Mesendoderm (in vitro differentiated cells): Measurements from ENCODE around the gene LRP2.

Experiments used
- DNase-seq: peaks from one replicate; pipeline ENCODE4 v3.0.0; 2013
- H2AK5ac ChIP-seq: 2 replicates; pipeline ENCODE4 v1.6.1; 2013; ENCODE audit warnings: low read length, inconsistent platforms
- H2BK120ac ChIP-seq: 2 replicates; pipeline ENCODE4 v1.6.1; 2013; ENCODE audit warnings: low read depth, mild to moderate bottlenecking, low read length, moderate library complexity, mixed read lengths
- H2BK15ac ChIP-seq: replicated peaks from 2 replicates; pipeline ENCODE4 v1.6.1; 2013; ENCODE audit warnings: low read depth, mild to moderate bottlenecking, moderate library complexity
- H2BK5ac ChIP-seq: 2 replicates; pipeline ENCODE4 v1.6.1; 2013; ENCODE audit warnings: low read length, inconsistent platforms
- H3K18ac ChIP-seq: 2 replicates; pipeline ENCODE4 v1.6.1; 2013; ENCODE audit warnings: mild to moderate bottlenecking, low read length, mixed read lengths
- H3K23ac ChIP-seq: one replicate; pipeline ENCODE4 v1.6.1; 2013; ENCODE audit warnings: low read length
- H3K27ac ChIP-seq: 2 replicates; pipeline ENCODE4 v1.5.1; 2013; ENCODE audit warnings: low read depth, mild to moderate bottlenecking, inconsistent platforms, low read length, moderate library complexity
- H3K27me3 ChIP-seq: 2 replicates; pipeline ENCODE4 v1.6.1; 2013; ENCODE audit warnings: low read length, control low read depth, mild to moderate bottlenecking, inconsistent platforms; ENCODE audit not compliant: insufficient read depth, poor library complexity
- H3K36me3 ChIP-seq: 2 replicates; pipeline ENCODE4 v1.6.1; 2013; ENCODE audit warnings: low read length, inconsistent platforms; ENCODE audit not compliant: control insufficient read depth, insufficient read depth
- H3K4ac ChIP-seq: one replicate; pipeline ENCODE4 v1.6.1; 2013; ENCODE audit warnings: low read depth, mild to moderate bottlenecking, low read length, moderate library complexity
- H3K4me1 ChIP-seq: 2 replicates; pipeline ENCODE4 v1.6.1; 2013; ENCODE audit warnings: low read depth, low read length, inconsistent platforms; ENCODE audit not compliant: control insufficient read depth
- H3K4me2 ChIP-seq: 2 replicates; pipeline ENCODE4 v1.6.1; 2013; ENCODE audit warnings: low read length
- H3K4me3 ChIP-seq: 2 replicates; pipeline ENCODE4 v1.5.1; 2013; ENCODE audit warnings: mild to moderate bottlenecking, low read length
- H3K56ac ChIP-seq: one replicate; pipeline ENCODE4 v1.6.1; 2013; ENCODE audit warnings: low read length
- H3K79me1 ChIP-seq: 2 replicates; pipeline ENCODE4 v1.6.1; 2013; ENCODE audit warnings: low read length, inconsistent platforms
- H3K79me2 ChIP-seq: 2 replicates; pipeline ENCODE4 v1.6.1; 2013; ENCODE audit warnings: mild to moderate bottlenecking, low read length; ENCODE audit not compliant: control insufficient read depth, insufficient read depth
- H3K9ac ChIP-seq: 2 replicates; pipeline ENCODE4 v1.6.1; 2013; ENCODE audit warnings: low read length, inconsistent platforms
- H4K5ac ChIP-seq: one replicate; pipeline ENCODE4 v1.6.1; 2013; ENCODE audit warnings: low read length
- H4K8ac ChIP-seq: one replicate; pipeline ENCODE4 v1.6.1; 2013; ENCODE audit warnings: low read depth, mild to moderate bottlenecking, control low read depth, low read length, moderate library complexity
- WGBS: extraction: QIAGEN DNeasy Blood & Tissue Kit; methylation state at CpG from one replicate; pipeline ENCODE4 v1.1.7; 2013; ENCODE audit warnings: low lambda C conversion rate, missing lambda C conversion rate; ENCODE audit not compliant: insufficient coverage; ENCODE audit errors: extremely low coverage; 5-methylcytosine and 5-hydroxymethylcytosine counted together

Gene LRP2

DNA sequence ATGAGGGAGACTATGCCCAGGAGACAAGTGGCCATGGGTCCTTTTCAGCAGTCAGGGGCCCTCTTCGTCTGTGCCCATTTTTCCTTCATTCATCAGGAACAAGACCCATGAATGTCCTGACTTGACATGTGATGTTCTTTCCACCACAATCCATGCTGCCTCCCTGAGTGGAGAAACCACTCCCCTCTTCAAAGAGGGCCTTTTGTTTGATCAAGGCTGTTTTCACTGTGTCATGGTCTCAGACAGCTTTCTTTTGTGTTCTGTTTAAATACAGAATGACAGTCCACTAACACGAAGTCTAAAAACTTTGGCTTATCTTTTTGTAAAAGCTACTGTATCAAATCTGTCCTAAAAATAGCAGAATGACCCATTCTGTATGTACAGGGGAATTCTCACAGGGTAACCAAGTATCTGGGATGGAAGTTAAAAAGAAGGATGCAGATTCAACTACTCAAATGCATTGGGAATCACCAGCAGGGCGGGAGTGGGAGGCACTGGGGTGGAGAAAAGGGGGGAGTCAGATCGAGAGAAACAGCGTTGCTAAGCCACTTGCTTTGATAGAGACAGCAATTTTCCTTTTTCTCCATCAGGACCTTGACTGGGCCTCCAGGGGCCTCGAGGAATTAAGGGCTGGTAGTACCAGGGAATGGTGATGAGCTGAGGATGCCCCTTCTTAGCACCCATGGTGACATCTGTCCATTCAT is 13.9 kb downstream of the LRP2 start:
- H3K27ac ChIP-seq: no peak overlapping the region
- H3K4me3 ChIP-seq: no peak overlapping the region
- H3K56ac ChIP-seq: no peak overlapping the region
- H3K36me3 ChIP-seq: no peaks in the 10 kb centered on the region
- no peak overlapping the region for H3K9ac ChIP-seq
- H2AK5ac ChIP-seq: no peak overlapping the region
- H3K79me1 ChIP-seq: no peaks in the 10 kb centered on the region
- no peak overlapping the region for H3K18ac ChIP-seq
- H3K27me3 ChIP-seq: no peaks in the 10 kb centered on the region
- no peak overlapping the region for H3K4ac ChIP-seq
- H3K23ac ChIP-seq: no peak overlapping the region
- H3K4me2 ChIP-seq: no peak overlapping the region
- no peak overlapping the region for H2BK5ac ChIP-seq
- no peak overlapping the region for H2BK15ac ChIP-seq
- H2BK120ac ChIP-seq: no peak overlapping the region
- no peak overlapping the region for H4K8ac ChIP-seq
- DNase-seq: no peak
- H4K5ac ChIP-seq: no peak overlapping the region
- no peaks in the 10 kb centered on the region for H3K79me2 ChIP-seq
- WGBS: no CpG with 5 or more reads among the region's 6 CpGs
- no peaks in the 10 kb centered on the region for H3K4me1 ChIP-seq

DNA sequence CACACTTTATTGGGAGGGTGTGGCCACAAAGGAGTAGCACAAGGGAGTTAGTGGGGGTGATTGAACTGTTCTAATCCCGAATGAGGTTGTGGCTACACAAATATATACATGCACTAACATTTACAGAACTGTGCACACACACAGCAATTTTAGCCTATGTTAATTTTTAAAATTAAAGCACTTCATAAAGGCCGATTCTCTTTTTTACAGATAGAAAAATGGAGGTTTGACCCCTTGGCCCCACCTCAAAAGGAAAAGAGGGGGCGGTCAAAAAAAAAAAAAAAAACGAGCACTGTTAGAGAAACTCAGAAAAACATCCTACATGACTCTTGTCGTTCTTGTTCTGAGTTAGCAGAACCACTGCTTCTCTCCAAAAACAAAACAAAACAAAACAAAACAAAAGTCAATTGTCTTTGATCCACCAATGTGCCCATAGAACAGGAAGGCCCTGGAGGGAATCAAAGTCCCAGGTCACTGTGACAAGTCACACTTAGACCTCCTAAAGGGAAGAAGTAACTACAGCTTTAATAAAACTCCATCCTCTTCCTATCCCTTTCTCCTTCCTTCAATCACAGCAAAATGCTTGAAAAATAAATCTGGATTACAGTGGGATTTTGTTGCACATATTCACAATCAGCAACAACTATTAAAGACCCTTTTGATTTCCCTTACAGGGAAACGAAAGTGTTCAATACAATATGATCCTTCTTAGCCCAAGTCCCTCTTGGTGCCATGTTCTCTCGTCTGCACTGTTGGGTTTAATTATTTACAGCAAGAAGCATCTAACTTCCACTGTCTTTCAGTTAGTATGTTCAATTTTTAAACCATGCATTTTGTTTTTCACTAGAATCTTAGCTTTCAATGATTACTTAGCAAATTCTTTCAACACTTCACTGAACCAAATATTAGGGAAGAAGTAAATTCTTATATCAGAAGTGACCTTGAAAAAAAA is 16.6 kb downstream of the LRP2 start:
- Histone ChIP-seq H3K4me2 (no peak overlapping the region), H2BK120ac (no peak overlapping the region), H3K79me2 (no peaks in the 10 kb centered on the region), H3K27ac (no peak overlapping the region), H2BK15ac (no peak overlapping the region), H3K36me3 (no peaks in the 10 kb centered on the region), H2AK5ac (no peak overlapping the region), H4K8ac (no peak overlapping the region), H3K4ac (no peak overlapping the region), H4K5ac (no peak overlapping the region), H3K4me1 (no peaks in the 10 kb centered on the region), H3K56ac (no peak overlapping the region), H3K18ac (no peak overlapping the region), H2BK5ac (no peak overlapping the region), H3K9ac (no peak overlapping the region), H3K79me1 (no peaks in the 10 kb centered on the region), H3K4me3 (no peak overlapping the region), H3K27me3 (no peaks in the 10 kb centered on the region), H3K23ac (no peak overlapping the region)
- WGBS: no CpG with 5 or more reads among the region's 7 CpGs
- DNase-seq: no peak

DNA sequence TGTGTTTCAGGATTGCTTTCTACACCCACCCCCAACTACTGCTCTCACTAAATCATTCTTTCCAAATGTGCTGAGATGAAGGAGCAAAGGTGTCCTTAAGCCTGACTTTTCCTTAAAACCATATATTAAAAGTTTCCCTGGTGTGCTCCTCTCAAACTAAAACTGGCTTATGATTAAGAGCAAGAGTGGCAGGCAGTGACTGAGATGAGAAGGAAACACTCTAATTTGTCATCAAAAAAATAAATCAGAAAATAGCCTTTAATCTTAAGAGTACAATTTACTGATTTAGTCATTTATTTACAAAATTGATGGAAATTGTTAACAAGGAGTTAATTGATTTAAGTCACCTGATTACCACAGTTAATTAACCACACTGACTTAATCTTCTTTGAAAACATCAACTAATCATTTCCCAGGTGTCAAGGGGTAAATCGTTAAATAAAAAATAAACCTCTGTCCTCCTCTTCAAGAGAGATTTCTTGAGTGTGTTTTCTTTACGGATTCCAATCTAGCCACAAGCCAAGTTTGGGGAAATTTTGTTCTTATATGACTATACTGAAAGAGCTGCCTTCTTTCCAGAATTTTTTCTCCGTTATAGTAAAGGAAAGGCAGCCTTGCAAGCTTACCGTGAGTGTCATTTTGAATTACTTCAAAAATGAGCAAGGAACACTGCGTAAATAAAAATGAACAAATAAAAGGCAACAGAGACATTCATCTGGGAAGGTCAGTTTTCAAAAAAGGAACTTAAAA is 17.4 kb downstream of the LRP2 start:
- no CpG with 5 or more reads among the region's 5 CpGs for WGBS
- Histone ChIP-seq H3K4ac (no peak overlapping the region), H3K4me1 (no peaks in the 10 kb centered on the region), H3K9ac (no peak overlapping the region), H2AK5ac (no peak overlapping the region), H4K8ac (no peak overlapping the region), H2BK15ac (no peak overlapping the region), H4K5ac (no peak overlapping the region), H2BK5ac (no peak overlapping the region), H2BK120ac (no peak overlapping the region), H3K4me3 (no peak overlapping the region), H3K18ac (no peak overlapping the region), H3K23ac (no peak overlapping the region), H3K56ac (no peak overlapping the region), H3K79me2 (no peaks in the 10 kb centered on the region), H3K36me3 (no peaks in the 10 kb centered on the region), H3K27me3 (no peaks in the 10 kb centered on the region), H3K79me1 (no peaks in the 10 kb centered on the region), H3K27ac (no peak overlapping the region), H3K4me2 (no peak overlapping the region)
- no peak for DNase-seq

DNA sequence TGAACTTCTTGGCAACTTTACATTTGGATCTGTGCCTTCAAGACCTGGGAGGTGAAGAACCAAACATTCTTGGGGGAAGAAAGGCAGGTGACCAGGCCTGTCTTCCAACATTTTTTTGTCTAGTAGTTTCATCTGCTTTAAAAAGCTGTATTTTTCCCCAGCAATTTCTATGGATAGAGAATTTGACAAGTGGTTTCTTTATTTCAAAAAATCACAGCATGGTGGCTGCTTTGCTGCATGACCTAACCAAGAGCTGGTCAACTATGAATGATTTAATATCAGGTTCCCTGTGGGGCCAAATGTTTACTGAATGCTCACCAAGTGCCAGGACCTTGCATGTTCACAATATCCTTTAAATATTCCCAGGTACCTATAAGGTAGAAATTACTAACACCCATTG is 19.1 kb downstream of the LRP2 start:
- H3K27ac ChIP-seq: no peak overlapping the region
- H4K8ac ChIP-seq: no peak overlapping the region
- no peak overlapping the region for H2BK5ac ChIP-seq
- H3K23ac ChIP-seq: no peak overlapping the region
- H3K4ac ChIP-seq: no peak overlapping the region
- no peak overlapping the region for H2AK5ac ChIP-seq
- H3K9ac ChIP-seq: no peak overlapping the region
- DNase-seq: no peak
- no peak overlapping the region for H2BK15ac ChIP-seq
- H3K56ac ChIP-seq: no peak overlapping the region
- H4K5ac ChIP-seq: no peak overlapping the region
- no peak overlapping the region for H3K4me3 ChIP-seq
- H2BK120ac ChIP-seq: no peak overlapping the region
- H3K79me2 ChIP-seq: no peaks in the 10 kb centered on the region
- no peaks in the 10 kb centered on the region for H3K36me3 ChIP-seq
- no peaks in the 10 kb centered on the region for H3K79me1 ChIP-seq
- no peaks in the 10 kb centered on the region for H3K27me3 ChIP-seq
- H3K4me1 ChIP-seq: no peaks in the 10 kb centered on the region
- no peak overlapping the region for H3K18ac ChIP-seq
- H3K4me2 ChIP-seq: no peak overlapping the region

DNA sequence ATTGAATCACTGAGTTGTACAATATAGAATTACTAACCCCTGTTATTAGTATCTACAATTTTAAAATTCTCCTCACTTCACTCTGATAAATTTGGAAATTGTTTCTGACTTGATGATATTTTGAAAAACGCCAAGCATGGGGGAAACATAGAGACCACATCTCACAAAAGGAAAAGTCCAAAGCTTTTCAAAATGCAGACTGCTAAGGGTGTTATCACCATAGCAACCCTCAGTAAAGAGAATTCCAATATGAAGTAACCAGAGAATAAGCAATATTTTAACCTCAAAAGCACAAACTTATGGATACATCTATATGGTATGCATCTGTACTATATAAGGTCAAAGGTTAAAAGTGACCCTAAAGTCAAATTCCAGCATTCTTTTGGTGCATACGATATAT is 22.7 kb downstream of the LRP2 start:
- Histone ChIP-seq H3K27ac (no peak overlapping the region), H3K36me3 (no peaks in the 10 kb centered on the region), H3K79me2 (no peaks in the 10 kb centered on the region), H3K18ac (no peak overlapping the region), H3K9ac (no peak overlapping the region), H2BK120ac (no peak overlapping the region), H3K4me3 (no peak overlapping the region), H2AK5ac (no peak overlapping the region), H4K5ac (no peak overlapping the region), H3K4ac (no peak overlapping the region), H3K56ac (no peak overlapping the region), H3K4me1 (no peaks in the 10 kb centered on the region), H2BK15ac (no peak overlapping the region), H3K27me3 (no peaks in the 10 kb centered on the region), H3K4me2 (no peak overlapping the region), H2BK5ac (no peak overlapping the region), H4K8ac (no peak overlapping the region), H3K23ac (no peak overlapping the region), H3K79me1 (no peaks in the 10 kb centered on the region)
- WGBS: no CpG with 5 or more reads among the region's 2 CpGs
- DNase-seq: no peak
